Inferior parietal cortex (tissue), 1 donor: Measurements from ENCODE around the gene HLF.

ENCODE experiments used
- DNase-seq: peaks from one replicate; pipeline ENCODE4 v3.0.0-alpha.2; 2016; ENCODE audit errors: extremely low spot score

Gene HLF

DNA sequence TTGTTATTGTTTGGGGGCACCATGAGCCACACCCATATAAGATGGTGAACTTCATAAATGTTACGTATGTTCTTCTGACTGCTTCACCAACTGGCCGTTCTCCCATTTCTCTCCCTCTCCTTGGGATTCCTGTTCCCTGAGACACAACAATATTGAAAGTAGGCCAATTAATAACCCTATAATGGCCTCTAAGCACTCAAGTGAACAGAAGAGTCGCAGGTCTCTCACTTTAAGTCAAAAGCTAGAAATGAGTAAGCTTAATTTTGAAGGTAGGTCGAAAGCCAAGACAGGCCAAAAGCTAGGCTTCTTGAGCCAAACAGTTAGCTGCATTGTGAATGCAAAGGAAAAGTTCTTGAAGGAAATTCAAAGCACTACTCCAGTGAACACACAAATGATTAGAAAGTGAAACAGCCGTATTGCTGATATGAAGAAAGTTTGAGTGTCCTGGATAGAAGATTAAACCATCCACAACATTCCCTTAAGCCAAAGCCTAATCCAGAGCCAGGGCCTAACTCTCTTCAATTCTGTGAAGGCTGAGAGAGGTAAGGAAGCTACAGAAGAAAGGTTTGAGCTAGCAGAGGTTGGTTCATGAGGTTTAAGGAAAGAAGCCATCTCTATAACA, 25.8 kb downstream of the HLF start:
- no peak for DNase-seq

- no peak for DNase-seq
These were observed 26.4 kb downstream of the HLF start for GRCh38 chr17:55291114-55291507.

DNA sequence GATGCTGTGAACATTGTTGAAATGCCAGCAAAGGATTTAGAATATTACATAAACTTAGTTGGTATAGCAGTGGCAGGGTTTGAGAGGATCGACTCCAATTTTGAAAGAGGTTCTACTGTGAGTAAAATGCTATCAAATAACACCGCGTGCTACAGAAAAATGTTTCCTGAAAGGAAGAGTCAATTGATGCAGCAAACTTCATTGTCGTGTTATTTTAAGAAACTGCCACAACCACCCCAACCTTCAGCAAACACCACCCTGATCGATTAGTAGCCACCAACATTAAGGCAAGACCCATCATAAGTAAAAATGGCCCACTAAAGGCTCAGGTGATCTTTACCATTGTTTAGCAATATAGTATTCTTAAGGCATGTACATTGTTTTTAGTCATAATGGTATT, 27.3 kb downstream of the HLF start:
- no peak for DNase-seq

DNA sequence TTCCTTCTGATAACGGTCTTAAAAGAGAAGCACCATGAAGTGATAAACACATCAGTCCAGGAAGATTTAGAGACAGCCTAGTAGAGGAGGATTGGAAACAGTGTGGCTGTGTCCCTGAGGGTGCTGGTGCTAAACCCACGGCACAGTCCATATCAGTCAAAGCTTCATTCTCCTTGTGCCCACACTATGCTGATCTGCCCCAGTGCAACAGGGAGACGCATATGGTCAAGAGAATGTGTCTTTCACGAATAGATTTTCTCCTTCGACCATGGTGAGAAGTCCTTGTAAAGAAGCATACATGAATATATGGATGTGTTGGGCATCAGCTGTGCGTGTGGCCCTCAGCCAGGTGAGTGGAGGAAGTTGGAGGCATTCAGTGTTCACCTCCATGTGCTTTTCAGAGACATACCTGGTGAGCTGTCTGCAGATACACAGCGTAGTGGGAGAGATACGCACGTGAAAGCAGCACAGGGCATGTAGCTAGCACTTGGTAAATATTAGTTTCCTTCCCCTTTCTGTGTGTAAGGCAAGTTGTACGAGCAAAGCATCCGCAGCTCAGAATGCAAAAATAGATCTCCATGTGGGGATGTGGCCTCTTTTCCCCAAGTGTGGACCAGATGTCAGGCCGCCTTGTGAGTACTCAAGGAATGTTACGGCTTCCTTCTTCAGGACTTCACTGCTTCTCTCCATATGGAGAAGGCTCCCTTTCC, 29.4 kb downstream of the HLF start:
- DNase-seq = no peak

DNA sequence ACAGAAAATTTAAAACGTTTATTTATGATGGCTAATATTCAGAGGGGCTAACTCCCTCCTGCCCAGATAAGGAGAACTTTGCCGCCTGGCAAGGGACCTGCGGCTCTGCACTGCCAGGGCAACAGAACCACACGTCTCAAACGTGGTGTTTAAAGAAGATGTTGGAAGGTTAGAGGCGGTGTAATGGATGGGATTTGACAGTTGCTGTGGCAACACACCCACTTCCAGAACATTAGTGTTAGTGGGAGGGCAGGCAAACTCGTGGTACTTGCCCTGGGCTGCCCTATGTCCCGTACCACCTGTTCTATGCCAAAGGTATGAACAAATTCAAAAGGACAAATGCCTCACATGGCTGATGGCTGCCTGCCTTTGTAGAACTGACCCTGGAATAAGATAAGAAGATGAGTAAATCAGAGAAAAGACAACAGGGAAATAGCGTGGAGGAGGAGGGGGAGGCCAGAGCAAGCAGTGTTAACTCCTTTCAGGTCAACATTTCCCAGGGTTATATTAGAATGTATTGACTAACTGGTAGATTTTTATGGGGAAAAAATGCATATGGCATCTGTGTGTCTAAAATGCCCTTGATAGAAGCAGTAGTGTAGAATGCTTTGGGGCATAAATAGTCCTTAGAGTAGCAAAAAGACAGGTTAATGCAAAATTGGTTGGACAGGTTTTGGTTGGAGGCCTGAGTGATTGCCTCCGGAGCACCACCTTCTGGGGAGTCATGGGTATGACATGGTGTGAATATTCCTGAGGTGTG, 30.8 kb downstream of the HLF start:
- DNase-seq = peak; percentile 79

DNA sequence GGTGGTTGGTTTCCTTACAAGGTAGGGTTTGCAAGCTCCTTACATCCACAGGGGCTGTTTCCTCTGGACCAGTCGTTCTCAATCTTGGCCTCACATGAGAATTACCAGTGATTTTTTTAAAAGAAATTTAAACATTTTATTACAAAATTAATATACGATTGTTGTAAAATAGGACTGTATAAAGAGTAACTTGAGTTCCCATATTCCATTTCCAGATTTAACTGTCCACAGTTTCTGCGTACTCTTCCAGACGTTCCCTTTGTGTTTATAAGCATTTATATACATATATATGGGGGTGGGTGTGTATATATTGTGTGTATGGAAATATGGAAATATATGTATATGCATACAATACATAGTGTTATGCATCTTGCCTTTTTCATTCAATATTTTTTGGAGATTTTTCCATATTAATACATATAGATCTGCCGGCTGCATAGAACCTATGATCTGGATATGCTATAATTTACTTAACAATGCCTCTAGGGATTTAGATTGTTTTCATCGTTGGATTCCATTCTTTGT, 31.5 kb downstream of the HLF start:
- DNase-seq = no peak

- DNase-seq = no peak
These were observed 31.9 kb downstream of the HLF start for GRCh38 chr17:55296699-55297098.

- no peak for DNase-seq
These were observed 33.5 kb downstream of the HLF start for GRCh38 chr17:55298111-55298730.

- no peak for DNase-seq
These were observed 34.5 kb downstream of the HLF start for GRCh38 chr17:55299162-55299838.

DNA sequence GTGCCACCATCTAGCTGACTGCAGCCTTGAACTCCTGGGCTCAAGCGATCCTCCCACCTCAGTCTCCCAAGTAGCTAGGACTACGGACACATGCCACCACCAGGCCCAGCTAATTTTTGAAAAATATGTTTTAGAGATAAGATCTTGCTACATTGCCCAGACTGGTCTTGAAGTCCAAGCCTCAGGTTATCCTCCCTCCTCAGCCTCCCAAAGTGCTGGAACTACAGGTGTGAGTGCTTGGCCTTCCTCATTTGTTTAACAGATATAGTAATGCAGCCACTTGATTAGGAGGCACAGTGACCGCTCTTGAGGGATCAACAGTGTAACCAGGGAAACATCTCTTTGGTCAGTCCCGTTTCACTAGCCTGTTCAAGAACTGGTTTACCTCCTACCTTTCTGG, 35.1 kb downstream of the HLF start:
- DNase-seq = no peak

GRCh38 chr17:55300479-55301290, 35.9 kb downstream of the HLF start:
- no peak for DNase-seq

- DNase-seq = no peak
These were observed 37.0 kb downstream of the HLF start for GRCh38 chr17:55301521-55302406.

GRCh38 chr17:55302407-55302787, 37.6 kb downstream of the HLF start:
- no peak for DNase-seq

DNA sequence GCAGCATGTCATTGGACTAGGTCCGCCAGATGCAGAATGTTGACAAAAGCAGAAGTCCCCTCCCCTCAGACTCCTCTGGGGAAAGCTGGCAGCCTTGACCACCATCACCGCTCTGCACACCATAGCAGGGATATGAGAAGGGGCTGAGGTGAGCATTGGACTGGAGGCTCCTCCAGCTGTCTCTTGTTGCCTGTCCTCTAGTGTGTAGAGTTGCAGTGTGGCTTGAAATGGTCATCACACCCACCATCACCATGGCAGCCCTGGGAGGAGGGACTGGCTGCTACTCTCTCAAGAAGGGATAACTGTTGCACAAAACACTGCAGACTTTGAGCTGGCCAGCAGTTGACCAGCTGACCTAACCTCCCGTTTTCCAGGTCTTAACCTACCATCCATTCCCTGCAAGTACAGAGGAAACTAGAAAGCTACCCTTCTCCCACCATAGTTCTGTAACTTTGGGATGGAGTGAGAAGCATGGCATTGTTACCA, 38.3 kb downstream of the HLF start:
- DNase-seq = no peak

DNA sequence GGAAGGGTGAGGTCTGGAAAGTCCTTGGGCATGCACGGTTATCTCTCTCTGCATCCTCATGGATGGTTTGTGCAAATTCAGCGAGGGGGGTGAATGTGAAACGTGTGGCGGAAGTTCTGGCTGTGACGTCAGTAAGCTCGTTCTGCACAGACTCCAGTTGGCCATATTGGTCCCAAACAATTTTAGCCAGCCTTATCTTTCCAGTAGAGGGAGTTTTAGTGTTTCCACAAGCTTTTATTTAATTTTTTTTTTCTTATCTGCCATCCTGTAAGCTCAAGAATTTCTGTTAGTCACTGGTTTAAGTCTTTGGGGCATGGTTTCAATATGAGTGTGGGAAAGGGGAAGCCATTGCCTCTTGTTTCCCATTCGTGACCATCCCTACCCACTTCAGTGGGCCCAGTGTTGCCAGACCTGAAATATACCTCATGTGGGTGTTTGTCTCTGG, 39.0 kb downstream of the HLF start:
- no peak for DNase-seq

- no peak for DNase-seq
These were observed 39.6 kb downstream of the HLF start for GRCh38 chr17:55304171-55304859.

DNA sequence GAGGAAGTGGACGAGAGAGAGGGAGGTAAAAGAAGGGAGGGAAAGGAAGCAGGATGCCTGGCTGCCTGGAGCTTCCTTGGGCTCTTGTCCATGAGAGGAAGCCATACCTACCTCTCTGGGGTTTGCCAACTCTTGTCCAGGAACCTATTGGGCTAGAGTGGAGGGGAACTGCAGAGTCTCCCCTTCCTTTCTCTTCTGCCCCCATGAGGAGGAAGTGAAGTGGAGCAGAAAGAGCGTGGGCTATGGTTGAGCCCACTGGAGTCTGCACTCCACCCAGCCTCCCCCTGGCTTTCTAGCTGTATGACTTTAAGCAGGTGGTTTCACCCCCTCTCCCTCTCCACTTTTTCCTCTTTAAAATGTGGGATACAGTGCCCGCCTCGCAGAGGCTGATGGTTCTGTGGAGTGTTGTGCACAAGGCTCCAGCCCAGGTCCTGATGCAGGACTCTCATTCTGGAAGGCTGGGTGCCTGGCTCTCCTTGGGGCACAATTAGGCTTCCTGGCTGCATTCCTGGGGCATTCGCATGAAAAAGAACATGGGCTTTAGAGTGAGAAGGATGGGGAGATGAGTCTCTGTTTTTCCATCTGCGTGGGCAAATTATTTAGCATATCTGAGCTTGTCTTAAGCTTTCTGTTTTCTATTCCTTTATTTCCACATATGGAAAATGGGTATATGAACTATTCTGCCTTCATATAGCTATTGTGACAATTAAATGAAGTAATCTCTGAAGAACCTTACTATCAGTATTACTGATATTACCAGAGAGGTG, 40.7 kb downstream of the HLF start:
- no peak for DNase-seq

DNA sequence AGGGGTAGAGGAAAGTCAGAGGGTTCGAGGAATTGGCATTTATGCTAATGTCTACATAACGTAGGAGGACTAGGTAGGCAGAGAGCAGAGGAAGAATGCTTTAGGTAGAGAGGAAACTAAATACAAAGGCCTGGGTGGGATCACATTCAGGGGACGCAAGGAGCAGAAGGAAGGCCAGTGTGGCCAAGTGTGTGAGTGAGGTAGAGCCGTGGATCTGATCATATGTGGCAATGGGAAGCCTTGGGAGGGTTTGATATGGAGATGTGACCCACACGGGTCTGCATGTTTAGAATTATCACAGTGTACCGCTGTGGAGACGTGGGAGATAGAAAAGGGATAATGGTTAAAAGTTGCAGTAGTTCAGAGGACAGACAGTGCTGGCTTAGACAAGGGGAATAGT, 43.1 kb downstream of the HLF start:
- no peak for DNase-seq
